ENCODE measurements around the gene TRMU. TPM values are rescaled to one million over a fixed set of nuclear protein-coding genes. Genes with fewer than 3 reads are reported as not detected.

Gene TRMU
- total and polyA plus RNA-seq, 2 donors (not counting 3 experiments of a cell fraction or from before 2014, with no cell fraction given), result 42.4 to 65.7 TPM

GRCh38 chr22:46289244-46289891, 46.1 kb upstream of the TRMU start:
- Histone ChIP-seq H3K27ac (ENCODE audit: insufficient read depth, low read depth, low read length) (no peak overlapping the region), H3K9me3 (replicated peaks; ENCODE audit: control insufficient read depth, insufficient read depth, low read length) (no peaks in the 10 kb centered on the region), H4K20me1 (replicated peaks; ENCODE audit: control insufficient read depth, extremely low read depth, insufficient read depth, low read length) (no peaks in the 10 kb centered on the region), H3K4me1 (ENCODE audit: control insufficient read depth, extremely low read depth, insufficient read depth, low read length) (peaks cover 16% of the 10 kb centered on the region), H3K9ac (replicated peaks; ENCODE audit: extremely low read depth, insufficient read depth, low read length) (no peak overlapping the region), H3K79me2 (ENCODE audit: control insufficient read depth, insufficient read depth, low read length) (no peaks in the 10 kb centered on the region), H3K9me1 (replicated peaks; ENCODE audit: control insufficient read depth, extremely low read depth, insufficient read depth, low read length) (no peaks in the 10 kb centered on the region), H3K4me3 (replicated peaks in 1 of 3; ENCODE audit: insufficient read depth in 1 of 3, low read depth in 1 of 3, low read length in 3 of 3) (no peak overlapping the region), H3K4me2 (ENCODE audit: insufficient read depth, low read length) (no peak overlapping the region), H3K27me3 (ENCODE audit: control insufficient read depth in 2 of 2, insufficient read depth in 2 of 2, low read length in 2 of 2) (no peaks in the 10 kb centered on the region), H3K36me3 (ENCODE audit: control insufficient read depth in 2 of 2, extremely low read depth in 1 of 2, insufficient read depth in 2 of 2, low read length in 2 of 2) (peaks cover 5 to 17% of the 10 kb centered on the region in 2 experiments), H2AFZ (ENCODE audit: low read depth, low read length) (no peak overlapping the region)
- BruUV-seq (replicated peaks), result no TSS peak
- intact Hi-C loops (cut with micrococcal nuclease), result no loop called here
- TF ChIP-seq GATA2 (IDR thresholded peaks at IDR 0.05; ENCODE audit: insufficient read depth, insufficient read length, low read depth, low read length) (no peak), EZH2 (IDR thresholded peaks at IDR 0.05; ENCODE audit: borderline replicate concordance, low read depth, low read length, severe bottlenecking) (no peak), MYC (IDR thresholded peaks at IDR 0.05; ENCODE audit: low read depth, low read length) (no peak), POLR2A (IDR thresholded peaks at IDR 0.05; ENCODE audit: low read depth, low read length) (no peak), POLR2AphosphoS5 (IDR thresholded peaks at IDR 0.05; ENCODE audit: insufficient read depth, low read depth, low read length) (no peak), FOS (IDR thresholded peaks at IDR 0.05; ENCODE audit: borderline replicate concordance, insufficient read depth, low read length) (no peak), JUN (IDR thresholded peaks at IDR 0.05; ENCODE audit: borderline replicate concordance, insufficient read depth, insufficient read length, low read depth) (no peak)
- TF ChIP-seq, protein P1, sequence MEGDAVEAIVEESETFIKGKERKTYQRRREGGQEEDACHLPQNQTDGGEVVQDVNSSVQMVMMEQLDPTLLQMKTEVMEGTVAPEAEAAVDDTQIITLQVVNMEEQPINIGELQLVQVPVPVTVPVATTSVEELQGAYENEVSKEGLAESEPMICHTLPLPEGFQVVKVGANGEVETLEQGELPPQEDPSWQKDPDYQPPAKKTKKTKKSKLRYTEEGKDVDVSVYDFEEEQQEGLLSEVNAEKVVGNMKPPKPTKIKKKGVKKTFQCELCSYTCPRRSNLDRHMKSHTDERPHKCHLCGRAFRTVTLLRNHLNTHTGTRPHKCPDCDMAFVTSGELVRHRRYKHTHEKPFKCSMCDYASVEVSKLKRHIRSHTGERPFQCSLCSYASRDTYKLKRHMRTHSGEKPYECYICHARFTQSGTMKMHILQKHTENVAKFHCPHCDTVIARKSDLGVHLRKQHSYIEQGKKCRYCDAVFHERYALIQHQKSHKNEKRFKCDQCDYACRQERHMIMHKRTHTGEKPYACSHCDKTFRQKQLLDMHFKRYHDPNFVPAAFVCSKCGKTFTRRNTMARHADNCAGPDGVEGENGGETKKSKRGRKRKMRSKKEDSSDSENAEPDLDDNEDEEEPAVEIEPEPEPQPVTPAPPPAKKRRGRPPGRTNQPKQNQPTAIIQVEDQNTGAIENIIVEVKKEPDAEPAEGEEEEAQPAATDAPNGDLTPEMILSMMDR (IDR thresholded peaks at IDR 0.05; ENCODE audit: extremely low read depth in 1 of 2, insufficient read depth in 1 of 2, low read depth in 1 of 2, low read length in 2 of 2), result no peak
- TF ChIP-seq, protein P2, sequence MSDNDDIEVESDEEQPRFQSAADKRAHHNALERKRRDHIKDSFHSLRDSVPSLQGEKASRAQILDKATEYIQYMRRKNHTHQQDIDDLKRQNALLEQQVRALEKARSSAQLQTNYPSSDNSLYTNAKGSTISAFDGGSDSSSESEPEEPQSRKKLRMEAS (IDR thresholded peaks at IDR 0.05; ENCODE audit: insufficient read depth, insufficient read length), result no peak
- POLR2A ChIA-PET, result no interaction called here
- dilution Hi-C loops (cut with MboI; ENCODE audit: extremely low pct_ligation_motif_present, low sequenced_read_pairs), result no loop called here
- DNase-seq (ENCODE audit: low read depth, low spot score), result no peak
- FAIRE-seq, result no peak
- CTCF ChIA-PET, result no interaction called here

All from endothelial cell of umbilical vein (primary cell).